ENCODE data around the gene FHOD1. TPM values are rescaled to one million over a fixed set of nuclear protein-coding genes. Genes with fewer than 3 reads are reported as not detected.

The FHOD1 gene
- polyA plus RNA-seq (2014; cell fraction: cytosol; rRNA removed), result 15.7 and 18.3 TPM in 2 replicates
- polyA plus RNA-seq (2014; cell fraction: nucleus; rRNA removed), result 50.0 and 79.1 TPM in 2 replicates

DNA sequence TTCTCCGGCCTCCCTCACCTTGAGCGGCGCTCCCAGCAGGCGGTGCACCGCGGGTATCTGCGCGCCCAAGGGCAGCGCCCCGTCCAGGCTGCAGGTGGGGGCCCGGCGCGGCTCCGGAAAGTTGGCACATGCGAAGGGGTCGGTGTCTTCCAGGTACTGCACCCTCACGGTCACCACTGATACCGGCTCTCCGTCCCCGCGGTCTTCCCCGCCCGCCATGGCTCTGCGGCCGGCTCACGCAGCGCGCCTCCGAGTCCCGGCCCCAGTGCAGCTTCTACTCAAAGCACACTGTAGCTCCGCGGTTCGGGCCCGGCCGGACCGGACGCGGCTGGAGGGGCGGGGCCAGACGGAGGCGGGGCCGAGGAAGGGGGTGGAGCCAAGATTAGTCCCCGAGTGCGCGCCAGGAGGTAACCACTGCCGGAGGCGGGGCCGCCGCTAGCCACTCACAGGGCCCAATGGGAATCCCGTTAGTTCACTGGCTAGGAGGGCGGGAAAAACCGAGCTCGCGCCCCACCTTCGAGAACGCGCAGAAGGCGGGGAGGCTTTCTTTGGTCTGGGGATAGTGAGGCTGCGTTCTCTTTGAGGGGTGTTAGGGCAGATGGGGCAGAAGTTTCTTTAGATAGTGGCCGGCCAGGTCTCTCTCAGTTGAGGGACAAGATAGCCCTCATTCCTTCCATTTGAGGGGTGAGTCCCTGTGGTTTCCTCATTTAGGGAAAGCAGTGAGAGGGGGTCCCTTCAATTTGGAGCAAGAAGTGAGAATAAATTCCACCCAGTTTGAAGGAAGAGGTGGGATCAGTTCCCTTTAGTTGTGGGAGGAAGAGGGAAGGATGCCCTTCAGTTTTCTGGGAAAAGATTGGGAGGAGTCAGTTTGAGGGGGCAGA lies at the start of gene FHOD1:
FHOD1 (minus strand) TSS at position 290 of the 881 bp plus-strand sequence; CDS start at position 219, 71 bp downstream.
- DNase-seq (ENCODE audit: low spot score), result peak; percentile 94

DNA sequence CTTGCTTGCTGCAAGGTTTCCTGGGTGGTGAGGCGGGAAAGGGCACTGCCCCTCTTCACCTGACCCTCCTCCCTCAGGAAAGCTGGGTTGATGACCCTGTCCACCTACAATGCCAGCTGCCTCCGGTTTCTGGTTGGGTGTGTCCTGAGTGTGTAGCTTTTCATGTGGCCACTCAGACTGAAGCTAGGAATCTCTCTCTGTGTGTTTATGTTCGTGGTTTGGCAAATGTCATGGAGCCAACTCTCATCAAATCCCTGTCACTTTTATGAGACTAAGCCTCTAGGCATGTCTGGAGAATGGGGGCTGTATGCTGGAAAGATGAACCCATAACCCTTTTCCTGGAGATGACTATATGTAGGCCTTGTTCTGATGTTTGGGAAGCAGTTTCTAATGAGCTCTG lies 49.1 kb upstream of the FHOD1 start:
- no peak for DNase-seq (ENCODE audit: low spot score)

DNA sequence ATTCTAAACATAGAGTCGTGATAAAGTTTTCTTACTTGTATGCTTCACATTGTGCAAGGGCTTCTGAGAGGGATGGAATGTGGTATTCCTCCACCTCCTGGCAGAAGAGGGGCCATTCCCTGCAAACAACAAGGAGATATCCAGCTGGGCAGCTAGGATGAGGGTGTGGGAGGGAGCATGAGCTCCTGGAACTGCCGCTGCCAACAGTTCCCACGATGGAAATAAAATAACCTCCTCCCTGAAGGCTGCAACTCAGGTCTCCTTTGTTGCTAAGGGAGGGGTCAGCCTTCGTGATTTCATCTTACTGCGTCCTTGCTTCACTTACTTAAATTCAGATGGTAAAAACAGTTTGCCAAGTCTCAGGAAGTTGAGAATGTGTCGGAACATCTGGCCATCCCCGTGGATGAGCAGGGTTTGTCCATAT lies 47.7 kb upstream of the FHOD1 start:
- no peak for DNase-seq (ENCODE audit: low spot score)

DNA sequence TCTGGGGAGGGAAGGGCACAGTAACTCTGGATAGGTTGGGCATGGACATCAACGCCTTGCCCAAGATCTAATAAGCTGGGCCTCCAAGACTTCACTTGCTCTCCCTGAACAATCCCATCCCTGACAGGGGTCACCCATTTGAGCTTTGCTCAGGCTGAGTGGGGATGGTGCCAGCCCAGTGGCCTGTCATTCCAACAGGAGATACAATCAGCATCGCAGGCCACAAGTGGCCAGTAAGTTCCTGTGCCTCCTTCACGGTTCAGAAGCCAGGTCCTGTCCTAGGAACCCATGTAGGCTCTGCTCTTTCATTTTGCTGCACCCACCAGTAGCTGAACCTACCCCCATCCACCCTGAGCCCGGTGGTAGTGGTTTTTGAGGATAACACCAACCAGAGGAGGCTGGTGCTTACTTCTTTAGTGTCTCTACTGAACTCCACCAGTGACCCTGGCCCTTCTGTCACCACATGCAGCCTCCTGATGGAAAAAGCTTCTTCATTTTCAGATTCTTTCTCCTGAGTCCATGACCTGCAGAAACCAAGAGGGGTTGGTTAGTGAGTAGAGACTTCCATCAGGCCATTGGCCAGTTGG lies 47.0 kb upstream of the FHOD1 start:
- no peak for DNase-seq (ENCODE audit: low spot score)

DNA sequence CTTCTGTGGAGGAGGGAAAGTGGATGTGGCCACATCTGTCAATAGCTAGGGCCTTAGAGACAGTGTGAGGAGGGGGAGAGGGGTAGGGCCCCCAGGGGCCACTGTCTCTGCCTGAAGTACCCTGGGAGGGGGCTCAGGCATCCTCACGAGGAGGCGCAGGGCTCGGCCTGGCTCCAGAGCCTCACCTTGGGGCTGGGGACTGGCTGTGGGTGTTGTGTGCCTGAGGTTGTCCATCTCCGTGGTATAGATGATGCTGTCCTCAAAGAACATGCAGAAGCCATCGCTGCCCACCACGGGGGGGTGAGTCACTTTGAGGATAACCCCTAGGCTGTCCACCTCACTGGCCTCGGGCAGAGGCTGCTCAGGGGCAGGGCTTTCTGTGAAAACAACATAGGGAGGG lies 44.2 kb upstream of the FHOD1 start:
- no peak for DNase-seq (ENCODE audit: low spot score)

DNA sequence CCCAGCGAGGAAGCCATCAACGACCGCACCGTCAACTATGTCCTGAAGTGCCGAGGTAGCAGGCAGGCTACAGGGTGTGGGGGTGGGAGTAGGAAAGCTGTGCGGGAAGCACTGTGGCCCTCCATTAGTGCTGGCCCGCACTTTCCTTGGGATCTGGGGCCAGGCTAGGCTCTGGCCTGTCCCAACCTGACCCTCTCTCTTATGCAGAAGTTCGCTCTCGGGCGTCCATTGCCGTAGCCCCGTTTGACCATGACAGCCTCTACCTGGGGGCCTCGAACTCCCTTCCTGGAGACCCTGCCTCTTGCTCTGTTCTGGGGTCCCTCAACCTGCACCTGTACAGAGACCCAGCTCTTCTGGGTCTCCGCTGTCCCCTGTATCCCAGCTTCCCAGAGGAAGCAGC lies 40.7 kb upstream of the FHOD1 start:
- DNase-seq (ENCODE audit: low spot score), result no peak

DNA sequence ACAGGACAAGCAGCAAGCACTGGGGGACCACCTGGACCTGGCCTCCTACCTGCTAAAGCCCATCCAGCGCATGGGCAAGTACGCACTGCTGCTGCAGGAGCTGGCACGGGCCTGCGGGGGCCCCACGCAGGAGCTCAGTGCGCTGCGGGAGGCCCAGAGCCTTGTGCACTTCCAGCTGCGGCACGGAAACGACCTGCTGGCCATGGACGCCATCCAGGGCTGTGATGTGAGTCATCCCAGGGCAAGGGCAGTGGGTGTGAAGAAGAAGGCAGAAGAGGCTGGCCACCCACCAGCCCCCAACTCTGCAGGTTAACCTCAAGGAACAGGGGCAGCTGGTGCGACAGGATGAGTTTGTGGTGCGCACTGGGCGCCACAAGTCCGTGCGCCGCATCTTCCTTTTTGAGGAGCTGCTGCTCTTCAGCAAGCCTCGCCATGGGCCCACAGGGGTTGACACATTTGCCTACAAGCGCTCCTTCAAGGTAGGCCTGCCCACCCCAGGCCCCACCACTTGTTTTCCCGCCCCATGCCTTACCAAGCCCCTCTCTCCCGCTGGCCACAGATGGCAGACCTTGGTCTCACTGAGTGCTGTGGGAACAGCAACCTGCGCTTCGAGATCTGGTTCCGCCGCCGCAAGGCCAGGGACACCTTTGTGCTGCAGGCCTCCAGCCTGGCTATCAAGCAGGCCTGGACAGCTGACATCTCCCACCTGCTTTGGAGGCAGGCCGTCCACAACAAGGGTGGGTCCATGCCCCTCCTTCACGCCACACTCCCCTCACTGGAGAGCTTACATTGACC lies 39.4 kb upstream of the FHOD1 start:
- DNase-seq (ENCODE audit: low spot score), result no peak

DNA sequence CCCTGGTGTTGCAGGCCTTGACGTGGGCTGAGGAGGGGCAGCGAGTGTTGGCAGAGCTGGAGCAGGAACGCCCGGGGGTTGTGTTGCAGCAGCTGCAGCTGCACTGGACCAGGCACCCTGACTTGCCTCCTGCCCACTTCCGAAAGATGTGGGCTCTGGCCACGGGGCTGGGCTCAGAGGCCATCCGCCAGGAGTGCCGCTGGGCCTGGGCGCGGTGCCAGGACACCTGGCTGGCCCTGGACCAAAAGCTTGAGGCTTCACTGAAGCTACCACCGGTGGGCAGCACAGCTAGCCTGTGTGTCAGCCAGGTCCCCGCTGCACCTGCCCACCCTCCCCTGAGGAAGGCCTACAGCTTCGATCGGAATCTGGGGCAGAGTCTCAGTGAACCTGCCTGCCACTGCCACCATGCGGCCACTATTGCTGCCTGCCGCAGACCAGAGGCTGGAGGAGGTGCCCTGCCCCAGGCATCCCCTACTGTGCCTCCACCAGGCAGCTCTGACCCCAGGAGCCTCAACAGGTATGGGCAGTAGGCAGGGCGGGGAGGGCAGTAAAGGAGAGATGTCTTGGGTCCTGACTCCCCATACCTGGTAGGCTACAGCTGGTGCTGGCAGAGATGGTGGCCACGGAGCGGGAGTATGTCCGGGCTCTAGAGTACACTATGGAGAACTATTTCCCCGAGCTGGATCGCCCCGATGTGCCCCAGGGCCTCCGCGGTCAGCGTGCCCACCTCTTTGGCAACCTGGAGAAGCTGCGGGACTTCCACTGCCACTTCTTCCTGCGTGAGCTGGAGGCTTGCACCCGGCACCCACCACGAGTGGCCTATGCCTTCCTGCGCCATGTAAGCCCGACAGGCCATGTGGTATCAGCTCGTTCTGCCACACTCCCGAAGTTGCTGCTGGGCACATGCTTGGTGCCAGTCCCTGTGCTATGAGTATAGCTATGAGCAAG lies 37.7 kb upstream of the FHOD1 start:
- peak; percentile 50 for DNase-seq (ENCODE audit: low spot score)

DNA sequence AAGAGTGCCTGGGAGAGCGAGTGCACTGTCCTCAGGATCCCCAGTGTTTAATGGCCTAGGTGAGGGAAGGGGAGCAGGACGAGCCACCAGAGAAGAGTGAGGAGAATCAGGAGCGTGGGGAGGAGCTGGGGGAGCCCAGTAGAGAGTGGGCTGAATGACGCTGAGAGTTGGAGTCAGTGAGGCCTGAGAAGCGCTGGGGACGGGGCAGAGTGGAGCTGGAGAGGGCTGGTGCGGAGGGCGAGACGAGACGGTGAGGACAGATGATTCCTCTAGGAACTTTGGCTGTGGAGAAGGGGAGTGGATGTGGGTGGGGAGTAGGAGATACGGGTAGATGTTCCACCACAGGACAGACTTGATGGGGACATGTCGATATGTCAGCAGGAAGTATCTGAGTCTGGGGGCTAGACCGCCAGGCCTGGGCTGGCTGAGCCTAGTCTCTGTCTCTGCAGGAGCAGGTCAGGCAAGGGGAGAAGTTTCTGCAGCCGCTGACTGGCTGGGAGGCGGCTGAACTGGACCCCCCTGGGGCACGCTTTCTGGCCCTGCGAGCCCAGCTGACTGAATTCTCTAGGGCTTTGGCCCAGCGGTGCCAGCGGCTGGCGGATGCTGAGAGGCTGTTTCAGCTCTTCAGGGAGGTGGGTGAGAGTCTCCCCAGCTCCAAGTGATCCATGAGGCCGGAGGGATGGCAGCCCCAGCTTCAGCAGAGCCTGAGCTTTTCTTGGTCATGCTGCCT lies 36.7 kb upstream of the FHOD1 start:
- no peak for DNase-seq (ENCODE audit: low spot score)

DNA sequence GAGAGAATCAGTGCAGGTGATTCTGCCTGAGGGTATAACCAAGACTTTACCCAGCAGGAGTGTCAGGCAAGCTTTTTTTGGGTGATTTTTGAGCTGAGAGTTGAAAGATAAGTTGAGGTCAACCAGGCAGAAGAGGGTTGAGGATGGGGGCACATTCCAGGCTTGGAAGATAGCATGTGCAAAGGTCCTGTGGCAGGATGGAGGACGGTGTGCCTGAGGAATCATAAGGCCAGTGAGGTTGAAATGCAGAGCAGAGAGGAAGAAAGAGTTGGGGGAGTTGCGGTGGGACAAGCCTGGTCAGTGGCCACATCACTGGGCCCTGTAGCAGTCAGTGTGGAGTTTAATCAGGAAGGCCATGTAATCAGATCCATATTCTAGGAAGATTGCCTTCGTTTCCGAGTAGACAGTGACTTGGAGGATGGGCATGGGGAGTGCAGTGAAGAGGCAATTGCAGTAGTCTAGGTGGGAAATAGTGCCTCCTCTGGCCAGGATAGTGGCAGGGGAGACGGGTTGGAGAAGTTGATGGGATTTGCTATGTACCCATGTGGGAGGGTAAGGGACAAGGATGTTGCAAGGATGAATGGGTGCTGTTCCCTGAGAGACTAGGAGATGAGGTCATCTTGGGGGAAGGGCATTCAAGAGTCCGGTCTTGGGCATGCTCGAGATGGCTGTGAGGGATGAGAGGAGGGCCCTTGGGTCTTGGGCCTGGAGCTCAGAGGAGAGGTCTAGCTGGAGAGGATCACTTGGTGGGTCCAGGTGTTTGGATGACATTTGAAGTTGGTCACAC lies 36.0 kb upstream of the FHOD1 start:
- DNase-seq (ENCODE audit: low spot score), result no peak

DNA sequence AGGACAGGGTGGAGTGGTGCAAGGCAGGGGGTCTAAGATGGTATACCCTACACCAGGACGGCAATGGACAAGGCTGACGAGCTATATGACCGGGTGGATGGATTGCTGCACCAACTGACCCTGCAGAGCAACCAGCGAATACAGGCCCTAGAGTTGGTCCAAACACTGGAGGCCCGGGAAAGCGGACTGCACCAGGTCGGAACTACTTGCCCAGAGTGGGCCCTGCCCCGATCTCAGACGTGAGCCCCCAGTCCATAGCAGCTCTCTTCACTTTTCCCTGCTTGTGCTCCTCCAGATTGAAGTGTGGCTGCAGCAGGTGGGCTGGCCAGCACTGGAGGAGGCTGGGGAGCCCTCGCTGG lies 35.1 kb upstream of the FHOD1 start:
- DNase-seq (ENCODE audit: low spot score), result no peak

DNA sequence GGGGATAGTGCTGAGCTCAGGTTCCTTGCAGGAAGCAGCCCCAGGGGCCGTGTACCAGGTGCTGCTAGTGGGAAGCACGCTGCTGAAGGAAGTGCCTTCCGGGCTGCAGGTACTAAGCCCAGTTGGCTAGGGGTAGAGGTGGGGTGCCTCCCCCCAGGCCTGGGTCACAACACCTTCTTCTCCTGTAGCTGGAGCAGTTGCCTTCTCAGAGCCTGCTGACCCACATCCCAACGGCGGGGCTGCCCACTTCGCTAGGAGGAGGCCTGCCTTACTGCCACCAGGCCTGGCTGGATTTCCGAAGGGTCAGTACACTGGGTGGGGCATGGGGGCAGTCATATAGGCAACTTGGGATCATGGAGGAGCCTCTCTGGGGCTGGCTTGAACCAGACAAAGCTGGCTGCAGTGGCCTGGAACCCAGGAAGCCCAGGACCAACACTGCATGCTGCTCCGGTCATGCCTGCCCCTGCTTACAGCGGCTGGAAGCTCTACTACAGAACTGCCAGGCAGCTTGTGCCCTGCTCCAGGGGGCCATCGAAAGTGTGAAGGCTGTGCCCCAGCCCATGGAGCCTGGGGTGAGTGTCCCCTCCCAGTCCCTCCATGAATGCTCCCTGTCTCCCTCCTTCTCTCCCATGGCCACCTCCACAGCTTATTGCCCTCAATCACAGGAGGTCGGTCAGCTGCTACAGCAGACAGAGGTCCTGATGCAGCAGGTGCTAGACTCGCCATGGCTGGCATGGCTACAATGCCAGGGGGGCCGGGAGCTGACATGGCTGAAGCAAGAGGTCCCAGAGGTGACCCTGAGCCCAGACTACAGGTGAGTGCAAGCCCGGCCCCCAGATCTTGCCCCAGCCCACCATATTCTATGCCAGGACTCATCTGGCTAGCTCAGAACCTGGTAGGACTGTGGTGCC lies 34.5 kb upstream of the FHOD1 start:
- DNase-seq (ENCODE audit: low spot score), result no peak

DNA sequence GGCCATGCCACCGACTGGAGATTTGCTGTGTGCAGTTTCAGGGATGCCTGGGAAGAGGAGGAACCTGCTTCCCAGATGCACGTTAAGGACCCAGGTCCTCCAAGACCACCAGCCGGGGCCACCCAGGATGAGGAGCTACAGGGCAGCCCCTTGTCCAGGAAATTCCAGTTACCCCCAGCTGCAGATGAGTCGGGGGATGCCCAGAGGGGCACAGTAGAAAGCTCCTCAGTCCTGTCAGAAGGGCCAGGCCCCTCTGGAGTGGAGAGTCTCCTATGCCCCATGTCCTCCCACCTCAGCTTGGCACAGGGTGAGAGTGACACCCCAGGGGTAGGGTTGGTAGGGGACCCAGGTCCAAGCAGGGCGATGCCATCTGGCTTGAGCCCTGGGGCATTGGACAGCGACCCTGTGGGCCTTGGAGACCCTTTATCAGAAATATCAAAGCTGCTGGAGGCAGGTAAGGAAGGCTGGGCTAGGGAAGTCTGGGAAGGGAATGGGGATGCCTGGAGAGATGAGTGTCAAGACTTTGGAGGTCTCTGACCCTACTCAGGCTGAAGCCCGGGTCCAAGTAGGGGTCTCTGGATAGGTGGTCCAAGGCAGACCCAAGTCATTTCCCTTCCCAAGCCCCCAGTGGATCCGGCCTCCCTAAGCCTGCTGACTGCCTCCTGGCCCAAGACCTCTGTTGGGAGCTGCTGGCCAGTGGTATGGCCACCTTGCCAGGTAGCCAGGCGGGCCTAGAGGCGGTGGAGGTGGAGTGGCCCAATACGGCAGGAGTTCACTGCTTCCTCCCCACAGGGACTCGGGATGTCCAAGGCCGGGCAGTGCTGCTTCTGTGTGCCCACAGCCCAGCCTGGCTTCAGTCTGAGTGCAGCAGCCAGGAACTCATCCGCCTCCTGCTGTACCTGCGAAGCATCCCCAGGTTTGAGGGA lies 33.1 kb upstream of the FHOD1 start:
- DNase-seq (ENCODE audit: low spot score), result no peak

DNA sequence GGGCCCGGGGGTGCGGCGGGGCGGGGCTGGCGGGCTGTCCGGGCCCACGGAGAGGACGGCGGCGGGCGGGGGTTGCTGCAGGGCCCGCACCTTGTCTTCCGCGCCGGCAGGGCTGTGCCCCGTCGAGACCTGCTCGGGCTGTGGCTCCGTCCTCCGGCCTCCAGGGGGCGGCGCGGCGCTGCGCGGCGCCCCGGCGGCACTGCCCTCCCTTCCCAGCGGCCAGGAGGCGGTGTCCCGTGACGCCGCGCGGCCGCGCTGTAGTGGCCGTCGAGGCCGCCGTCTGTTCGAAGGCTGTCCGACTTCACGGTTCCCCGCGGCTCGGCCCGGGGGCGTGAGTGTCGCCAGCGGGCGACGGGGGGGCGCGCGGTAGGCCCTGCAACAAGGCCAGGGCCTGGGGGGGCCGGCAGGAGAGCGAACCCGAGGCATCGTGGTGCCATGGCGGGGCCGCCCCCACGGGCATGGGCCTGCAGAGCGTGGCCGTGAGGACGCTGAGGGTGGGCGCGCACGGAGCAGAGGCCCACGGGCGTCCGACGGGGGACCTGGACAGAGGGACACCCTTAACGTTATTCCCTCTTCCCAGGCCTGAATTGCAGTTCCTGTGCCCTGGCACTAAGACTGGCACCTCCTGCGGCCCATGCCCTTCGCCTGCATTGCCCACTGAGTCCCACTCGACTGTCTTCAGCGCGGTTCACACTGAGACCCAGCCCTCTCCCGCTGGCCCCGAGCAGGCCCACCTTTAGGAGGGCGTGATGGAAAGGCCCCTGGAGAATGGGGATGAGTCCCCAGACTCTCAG lies 32.2 kb upstream of the FHOD1 start, which contains the start of gene PLEKHG4:
PLEKHG4 (plus strand) TSS at position 237 of the 794 bp plus-strand sequence; CDS start at position 750, 513 bp downstream.
- DNase-seq (ENCODE audit: low spot score), result peak; percentile 71

DNA sequence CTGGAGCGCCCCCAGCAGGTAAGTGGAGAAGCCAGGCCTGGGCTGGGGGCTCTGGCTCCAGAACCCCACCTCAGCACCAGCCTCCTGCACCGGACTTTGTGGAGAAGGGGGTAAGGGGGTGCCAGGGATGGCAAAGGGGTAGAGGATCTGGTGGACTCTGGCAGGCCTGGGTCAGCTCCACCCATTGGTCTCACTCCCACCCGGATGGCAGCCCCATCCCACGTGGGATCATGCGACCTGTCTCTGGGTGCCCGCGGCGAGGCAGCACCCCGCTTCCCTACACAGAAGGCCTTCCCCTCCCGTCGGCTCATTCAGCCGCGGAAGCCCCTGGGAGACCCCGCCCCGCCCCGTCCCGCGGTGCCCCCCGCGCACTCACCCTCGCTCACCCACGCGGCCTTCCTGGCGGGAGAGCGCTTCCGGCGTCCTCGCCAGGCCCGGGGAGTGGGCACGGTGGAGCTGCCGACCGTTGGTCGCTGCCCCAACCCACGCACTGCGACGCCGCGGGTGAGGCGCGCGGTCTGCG lies 31.6 kb upstream of the FHOD1 start:
- peak; percentile 36 for DNase-seq (ENCODE audit: low spot score)
